ENCODE measurements around the gene MED9. TPM values are rescaled to one million over a fixed set of nuclear protein-coding genes. Genes with fewer than 3 reads are reported as not detected.
A peak's percentile ranks its signal among the peaks of the same experiment; 100 is the strongest.

Gene MED9
- total and polyA plus RNA-seq, 2 of the 8 experiments (the other 6 are each of a cell fraction or from before 2014, with no cell fraction given) = 15.8 to 19.7 TPM

DNA sequence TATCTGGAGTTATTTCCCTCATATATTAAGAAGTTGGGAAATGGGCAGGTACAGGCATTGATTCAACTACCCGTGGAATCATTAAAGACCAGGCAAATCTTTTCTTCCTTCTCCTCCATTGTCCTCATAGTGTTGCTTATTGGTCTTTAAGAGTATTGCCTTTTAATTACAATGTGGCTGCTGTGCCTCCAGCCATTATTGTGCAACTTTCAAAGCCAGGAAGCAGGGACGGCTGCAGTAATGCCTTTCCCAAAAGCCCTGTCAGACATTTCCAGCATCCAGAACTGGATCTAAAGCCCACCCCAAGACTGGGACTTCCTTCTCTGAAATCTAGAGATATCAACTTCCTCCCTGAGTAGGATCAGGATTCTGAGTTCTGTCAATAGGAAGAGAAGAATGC lies 42.3 kb upstream of the MED9 start:
- Histone ChIP-seq H3K9ac (replicated peaks in 1 of 4; ENCODE audit: extremely low read depth in 1 of 4, low read depth in 3 of 4, low read length in 3 of 4) (no peak overlapping the region), H3K23me2 (ENCODE audit: low read depth, low read length) (no peaks in the 10 kb centered on the region), H2AFZ (ENCODE audit: low read length) (no peak overlapping the region), H2BK12ac (ENCODE audit: low read depth, low read length) (no peak overlapping the region), H3K27me3 (replicated peaks in 1 of 4; ENCODE audit: control insufficient read depth in 3 of 4, extremely low read depth in 1 of 4, insufficient read depth in 3 of 4, low read length in 3 of 4) (peaks cover 0 to 3% (median 0%) of the 10 kb centered on the region in 4 experiments; a peak in 2 of 7 replicates), H3K18ac (ENCODE audit: extremely low read depth, low read length) (no peak overlapping the region), H4K20me1 (replicated peaks in 1 of 2; ENCODE audit: control insufficient read depth in 1 of 2, insufficient read depth in 2 of 2, low read length in 2 of 2) (no peaks in the 10 kb centered on the region), H3K4ac (replicated peaks; ENCODE audit: insufficient read length, low read depth, low read length) (no peak overlapping the region), H3K56ac (replicated peaks; ENCODE audit: insufficient read length, low read depth, low read length) (no peak overlapping the region), H3K4me3 (ENCODE audit: extremely low read depth in 1 of 4, insufficient read depth in 2 of 4, low read depth in 3 of 4, low read length in 4 of 4) (no peak overlapping the region), H2BK120ac (replicated peaks; ENCODE audit: low read depth, low read length) (no peak overlapping the region), H3K79me2 (ENCODE audit: control insufficient read depth in 1 of 2, insufficient read depth in 2 of 2, low read length in 2 of 2) (no peaks in the 10 kb centered on the region), H2BK20ac (ENCODE audit: low read length) (no peak overlapping the region), H3K23ac (ENCODE audit: insufficient read length) (no peak overlapping the region), H2AK5ac (ENCODE audit: low read depth, low read length) (no peak overlapping the region), H4K8ac (ENCODE audit: extremely low read depth, insufficient read depth, low read length) (no peak overlapping the region), H3K27ac (ENCODE audit: low read depth, low read length) (no peak overlapping the region), H3K79me1 (ENCODE audit: low read depth, low read length) (no peaks in the 10 kb centered on the region), H2BK5ac (ENCODE audit: low read depth, low read length) (no peak overlapping the region), H4K5ac (ENCODE audit: insufficient read length, low read depth, low read length) (no peak overlapping the region), H3K9me3 (ENCODE audit: insufficient read depth in 2 of 2, low read depth in 1 of 2, low read length in 1 of 2) (peaks cover 3 to 4% of the 10 kb centered on the region in 2 experiments; a peak in 2 of 4 replicates), H3K14ac (ENCODE audit: insufficient read length) (no peak overlapping the region), H2BK15ac (ENCODE audit: low read length) (no peak overlapping the region), H3K4me2 (ENCODE audit: insufficient read depth in 1 of 2, low read depth in 2 of 2, low read length in 2 of 2) (no peak overlapping the region), H4K91ac (replicated peaks; ENCODE audit: insufficient read length, low read length) (no peak overlapping the region), H3K36me3 (ENCODE audit: control insufficient read depth in 2 of 4, insufficient read depth in 4 of 4, low read length in 3 of 4) (peaks cover 0 to 2% (median 0%) of the 10 kb centered on the region in 4 experiments; a peak in 1 of 8 replicates), H3K4me1 (replicated peaks in 1 of 4; ENCODE audit: control insufficient read depth in 3 of 4, insufficient read depth in 4 of 4, low read length in 3 of 4) (no peaks in the 10 kb centered on the region)
- FAIRE-seq = no peak
- POLR2A ChIA-PET (ENCODE audit: partially characterized antibody) = no interaction called here
- TF ChIP-seq CEBPB (IDR thresholded peaks at IDR 0.05; ENCODE audit: low read depth, low read length) (peak; percentile 40; the same call in 1 of the 2 replicates), EZH2 (IDR thresholded peaks at IDR 0.05; ENCODE audit: low read depth, low read length, severe bottlenecking) (no peak), FOSL1 (IDR thresholded peaks at IDR 0.05; ENCODE audit: insufficient read depth, low read depth, low read length) (no peak)
- CTCF ChIA-PET (ENCODE audit: partially characterized antibody) = interaction anchor here (1.2 to 4.6 kb wide), 5 partner anchors 10 to 484 kb away, joined by 3 to 22 read pairs (median 12); no protein-coding TSS in a partner anchor
- no peak for DNase-seq (ENCODE audit: low read depth in 1 of 2, low spot score in 2 of 2)
- WGBS, 2 experiments (ENCODE audit: extremely low coverage in 1 of 2, insufficient coverage in 1 of 2, insufficient read length in 1 of 2, insufficient replicate concordance in 2 of 2, low coverage in 1 of 2, low lambda C conversion rate in 2 of 2, missing lambda C conversion rate in 1 of 2) = 64% methylated on average over 2 of the region's 2 CpGs; no CpG with 5 or more reads in 1 of the 2 experiments
